HG02571 (cell line): ENCODE results near the gene PFKFB3.

Source experiments
- ATAC-seq: cut with Tn5 transposase; IDR thresholded peaks from one replicate; pipeline ENCODE4 v1.9.1; 2021; ENCODE audit warnings: mild to moderate bottlenecking, moderate library complexity; ENCODE audit not compliant: unreplicated experiment

The PFKFB3 gene

GRCh38 chr10:6218692-6219493 lies 16.2 kb downstream of the PFKFB3 start:
- no peak for ATAC-seq

GRCh38 chr10:6219494-6219836 lies 16.7 kb downstream of the PFKFB3 start:
- no peak for ATAC-seq

- no peak for ATAC-seq
Measured at GRCh38 chr10:6220418-6221191, 17.9 kb downstream of the PFKFB3 start.

GRCh38 chr10:6221192-6221940 lies 18.6 kb downstream of the PFKFB3 start:
- no peak for ATAC-seq

- no peak for ATAC-seq
Measured at GRCh38 chr10:6221971-6222751, 19.4 kb downstream of the PFKFB3 start.

- no peak for ATAC-seq
Measured at GRCh38 chr10:6222755-6223154, 20.0 kb downstream of the PFKFB3 start.

GRCh38 chr10:6223981-6224380 lies 21.2 kb downstream of the PFKFB3 start:
- ATAC-seq: no peak

GRCh38 chr10:6224781-6225180 lies 22.0 kb downstream of the PFKFB3 start:
- no peak for ATAC-seq

GRCh38 chr10:6225263-6225814 lies 22.6 kb downstream of the PFKFB3 start:
- ATAC-seq: no peak

GRCh38 chr10:6226216-6226615 lies 23.5 kb downstream of the PFKFB3 start:
- no peak for ATAC-seq

- no peak for ATAC-seq
Measured at GRCh38 chr10:6227346-6227745, 24.6 kb downstream of the PFKFB3 start.

GRCh38 chr10:6228010-6228511 lies 25.3 kb downstream of the PFKFB3 start:
- ATAC-seq: no peak

- no peak for ATAC-seq
Measured at GRCh38 chr10:6228647-6229046, 25.9 kb downstream of the PFKFB3 start.

GRCh38 chr10:6229290-6229689 lies 26.6 kb downstream of the PFKFB3 start:
- no peak for ATAC-seq

- ATAC-seq: no peak
Measured at GRCh38 chr10:6229746-6230145, 27.0 kb downstream of the PFKFB3 start.

- ATAC-seq: no peak
Measured at GRCh38 chr10:6230315-6230714, 27.6 kb downstream of the PFKFB3 start.

GRCh38 chr10:6231146-6231545 lies 28.4 kb downstream of the PFKFB3 start:
- no peak for ATAC-seq

- no peak for ATAC-seq
Measured at GRCh38 chr10:6231730-6232129, 29.0 kb downstream of the PFKFB3 start.

- ATAC-seq: no peak
Measured at GRCh38 chr10:6232225-6232807, 29.6 kb downstream of the PFKFB3 start.
